Loucy (cell line): Measurements from ENCODE around the gene FAM193B.

Experiments
- H2AFZ ChIP-seq: fragments of 200-600 bp; sonication (generic); 2 replicates; pipeline ENCODE4 v1.6.0; 2016; ENCODE audit warnings: antibody characterized with exemption, mild to moderate bottlenecking, low read length, moderate library complexity
- H3F3A ChIP-seq: fragments of 200-600 bp; 2 replicates; pipeline ENCODE4 v1.6.0; 2016; ENCODE audit warnings: antibody characterized with exemption, low read depth, mild to moderate bottlenecking
- H3K27me3 ChIP-seq: fragments of 200-600 bp; sonication (generic); 2 replicates; pipeline ENCODE4 v1.6.1; 2014; ENCODE audit warnings: low read length, mild to moderate bottlenecking; ENCODE audit not compliant: insufficient read depth, poor library complexity, severe bottlenecking
- H3K36me3 ChIP-seq: fragments of 200-600 bp; sonication (generic); 2 replicates; pipeline ENCODE4 v1.6.1; 2016; ENCODE audit warnings: low read length; ENCODE audit not compliant: insufficient read depth
- H3K4me1 ChIP-seq: fragments of 200-600 bp; sonication (generic); 2 replicates; pipeline ENCODE4 v1.5.1; 2014; ENCODE audit warnings: low read length, mild to moderate bottlenecking; ENCODE audit not compliant: insufficient read depth, poor library complexity, severe bottlenecking
- H3K4me2 ChIP-seq: fragments of 200-600 bp; sonication (generic); 2 replicates; pipeline ENCODE4 v1.6.0; 2014; ENCODE audit warnings: antibody characterized with exemption, low read length, low read depth, mild to moderate bottlenecking; ENCODE audit not compliant: poor library complexity, severe bottlenecking
- H3K4me3 ChIP-seq: fragments of 200-600 bp; sonication (generic); 2 replicates; pipeline ENCODE4 v1.5.1; 2014; ENCODE audit warnings: low read length, mild to moderate bottlenecking, mixed read lengths; ENCODE audit not compliant: poor library complexity, severe bottlenecking
- H3K79me2 ChIP-seq: fragments of 200-600 bp; sonication (generic); 2 replicates; pipeline ENCODE4 v1.6.1; 2014; ENCODE audit warnings: low read length; ENCODE audit not compliant: insufficient read depth
- H3K9ac ChIP-seq: fragments of 200-600 bp; sonication (generic); 2 replicates; pipeline ENCODE4 v1.6.0; 2014; ENCODE audit warnings: mild to moderate bottlenecking, low read depth, low read length, moderate library complexity; ENCODE audit not compliant: poor library complexity, severe bottlenecking
- H3K9me2 ChIP-seq: fragments of 200-600 bp; sonication (generic); replicated peaks from 2 replicates; pipeline ENCODE4 v1.6.1; 2016; ENCODE audit warnings: low read depth, low read length, mixed read lengths
- H3K9me3 ChIP-seq: fragments of 200-600 bp; sonication (generic); 2 replicates; pipeline ENCODE4 v1.6.1; 2014; ENCODE audit warnings: mild to moderate bottlenecking, antibody characterized with exemption, low read length, low read depth; ENCODE audit not compliant: insufficient read depth
- H4K20me1 ChIP-seq: fragments of 200-600 bp; sonication (generic); 2 replicates; pipeline ENCODE4 v1.6.0; 2014; ENCODE audit warnings: antibody characterized with exemption, low read length, mild to moderate bottlenecking; ENCODE audit not compliant: insufficient read depth, poor library complexity, severe bottlenecking
- CTCF ChIP-seq: fragments of 200-600 bp; sonication (generic); conservative IDR thresholded peaks from 2 replicates; pipeline ENCODE4 v1.5.1; 2014; ENCODE audit warnings: mild to moderate bottlenecking, antibody characterized with exemption, low read length
- EZH2phosphoT487 ChIP-seq: fragments of 200-600 bp; IDR thresholded peaks from 2 replicates; pipeline ENCODE4 v1.6.1; 2018; ENCODE audit warnings: antibody characterized with exemption, mild to moderate bottlenecking, moderate library complexity, borderline replicate concordance

The FAM193B gene

GRCh38 chr5:177530638-177531037 is 23.7 kb downstream of the FAM193B start:
- H3F3A ChIP-seq = no peaks in the 10 kb centered on the region
- no peaks in the 10 kb centered on the region for H3K27me3 ChIP-seq
- TF ChIP-seq CTCF (no peak), EZH2phosphoT487 (no peak)
- no peaks in the 10 kb centered on the region for H3K79me2 ChIP-seq
- H3K9ac ChIP-seq = no peak overlapping the region
- H3K4me1 ChIP-seq = no peaks in the 10 kb centered on the region
- H4K20me1 ChIP-seq = no peaks in the 10 kb centered on the region
- no peak overlapping the region for H3K4me2 ChIP-seq
- H3K4me3 ChIP-seq = no peak overlapping the region
- H3K36me3 ChIP-seq = peaks cover 3% of the 10 kb centered on the region; the same call in 1 of the 2 replicates
- no peak overlapping the region for H2AFZ ChIP-seq
- no peaks in the 10 kb centered on the region for H3K9me2 ChIP-seq
- H3K9me3 ChIP-seq = no peaks in the 10 kb centered on the region

- TF ChIP-seq EZH2phosphoT487 (no peak), CTCF (no peak)
- Histone ChIP-seq H2AFZ (no peak overlapping the region), H3F3A (no peaks in the 10 kb centered on the region), H3K79me2 (no peaks in the 10 kb centered on the region), H3K9me3 (no peaks in the 10 kb centered on the region), H3K27me3 (no peaks in the 10 kb centered on the region), H3K9ac (no peak overlapping the region), H4K20me1 (no peaks in the 10 kb centered on the region), H3K4me1 (no peaks in the 10 kb centered on the region), H3K36me3 (peaks cover 3% of the 10 kb centered on the region; the same call in 1 of the 2 replicates), H3K9me2 (no peaks in the 10 kb centered on the region), H3K4me3 (no peak overlapping the region), H3K4me2 (no peak overlapping the region)
Observed at GRCh38 chr5:177529247-177530203, 24.8 kb downstream of the FAM193B start.

GRCh38 chr5:177528631-177529030 is 25.7 kb downstream of the FAM193B start:
- H3K9ac ChIP-seq = no peak overlapping the region
- no peaks in the 10 kb centered on the region for H3K9me3 ChIP-seq
- H3F3A ChIP-seq = no peaks in the 10 kb centered on the region
- H4K20me1 ChIP-seq = no peaks in the 10 kb centered on the region
- no peaks in the 10 kb centered on the region for H3K27me3 ChIP-seq
- H3K36me3 ChIP-seq = peaks cover 3% of the 10 kb centered on the region; the same call in 1 of the 2 replicates
- H2AFZ ChIP-seq = no peak overlapping the region
- TF ChIP-seq CTCF = no peak
- no peak for TF ChIP-seq EZH2phosphoT487
- H3K4me1 ChIP-seq = no peaks in the 10 kb centered on the region
- H3K4me2 ChIP-seq = no peak overlapping the region
- H3K4me3 ChIP-seq = no peak overlapping the region
- H3K79me2 ChIP-seq = no peaks in the 10 kb centered on the region
- H3K9me2 ChIP-seq = no peaks in the 10 kb centered on the region
